NCI-H460 (cell line): Measurements from ENCODE around the gene EXOSC1. TPM values are rescaled to one million over a fixed set of nuclear protein-coding genes. Genes with fewer than 3 reads are reported as not detected.
"Not testable (repeated sequence)": the region's sequence is repeated elsewhere in the genome, so short reads cannot be mapped to it uniquely, and the experiment has no call there.

Experiments used
- DNase-seq: peaks from one replicate; pipeline ENCODE4 v3.0.0-alpha.2; 2016; ENCODE audit warnings: low read depth; ENCODE audit errors: extremely low read depth
- total RNA-seq: library from RNA; depleted of rRNA; stranded (reverse); fragments of >200 nt; shearing (Covaris generic); gene quantifications from 2 replicates; pipeline ENCODE4 v1.2.3, GENCODE V29; 2014

The EXOSC1 gene
- total RNA-seq, 1 experiment from 2014 or later, result 96.3 TPM

- no peak for DNase-seq
Measured at GRCh38 chr10:97459933-97460332, 14.1 kb upstream of the EXOSC1 start.

- DNase-seq, result no peak
Measured at GRCh38 chr10:97459111-97459510, 13.3 kb upstream of the EXOSC1 start.

- DNase-seq, result no peak
Measured at GRCh38 chr10:97456686-97457065, 10.9 kb upstream of the EXOSC1 start.

GRCh38 chr10:97456034-97456685 is 10.4 kb upstream of the EXOSC1 start:
- DNase-seq, result no peak

- DNase-seq, result no peak
Measured at GRCh38 chr10:97454330-97455036, 8.7 kb upstream of the EXOSC1 start.

GRCh38 chr10:97452352-97452751 is 6.5 kb upstream of the EXOSC1 start:
- DNase-seq, result no peak

GRCh38 chr10:97451605-97452004 is 5.8 kb upstream of the EXOSC1 start:
- no peak for DNase-seq

GRCh38 chr10:97450828-97451227 is 5.0 kb upstream of the EXOSC1 start:
- no peak for DNase-seq

- DNase-seq, result no peak
Measured at GRCh38 chr10:97445357-97445721, 467 bp downstream of the EXOSC1 start.

- no peak for DNase-seq
Measured at GRCh38 chr10:97444212-97444611, 1.6 kb downstream of the EXOSC1 start.

GRCh38 chr10:97442277-97442676 is 3.5 kb downstream of the EXOSC1 start:
- no peak for DNase-seq

GRCh38 chr10:97435211-97435610 is 10.6 kb downstream of the EXOSC1 start:
- DNase-seq, result no peak

- DNase-seq, result no peak
Measured at GRCh38 chr10:97434557-97434956, 11.2 kb downstream of the EXOSC1 start.

GRCh38 chr10:97434055-97434454 is 11.8 kb downstream of the EXOSC1 start:
- DNase-seq, result no peak

GRCh38 chr10:97428572-97428981 is 17.2 kb downstream of the EXOSC1 start:
- no peak for DNase-seq

- DNase-seq, result no peak
Measured at GRCh38 chr10:97427571-97428179, 18.1 kb downstream of the EXOSC1 start.

GRCh38 chr10:97426776-97427570 is 18.8 kb downstream of the EXOSC1 start:
- DNase-seq, result no peak

- peak; percentile 96 for DNase-seq
Measured at GRCh38 chr10:97425964-97426775, 19.6 kb downstream of the EXOSC1 start, which contains the start of gene PGAM1. Gene PGAM1, plus strand, starts transcription at chr10:97426191. Its CDS starts 117 bp downstream, at chr10:97426308.

- DNase-seq, result not testable (repeated sequence)
Measured at GRCh38 chr10:97423757-97424098, 22.1 kb downstream of the EXOSC1 start.

- DNase-seq, result no peak
Measured at GRCh38 chr10:97416565-97416964, 29.2 kb downstream of the EXOSC1 start.
